Osteocyte (in vitro differentiated cells): Measurements from ENCODE around the gene SSC5D. TPM values are rescaled to one million over a fixed set of nuclear protein-coding genes. Genes with fewer than 3 reads are reported as not detected.

Experiments used
- DNase-seq: peaks from one replicate; pipeline ENCODE4 v3.0.0; 2021; ENCODE audit warnings: mixed read lengths; ENCODE audit not compliant: unreplicated experiment; ENCODE audit errors: extremely low spot score
- H3K27ac Mint-ChIP-seq: one replicate; pipeline ENCODE4 v1.8.0; 2021; ENCODE audit warnings: mild to moderate bottlenecking, mixed read lengths; ENCODE audit not compliant: unreplicated experiment
- H3K27me3 Mint-ChIP-seq: one replicate; pipeline ENCODE4 v1.8.0; 2021; ENCODE audit warnings: mixed read lengths; ENCODE audit not compliant: unreplicated experiment
- H3K36me3 Mint-ChIP-seq: one replicate; pipeline ENCODE4 v1.8.0; 2021; ENCODE audit warnings: mixed read lengths; ENCODE audit not compliant: unreplicated experiment
- H3K4me1 Mint-ChIP-seq: one replicate; pipeline ENCODE4 v1.8.0; 2021; ENCODE audit warnings: mixed read lengths; ENCODE audit not compliant: unreplicated experiment
- H3K4me3 Mint-ChIP-seq: one replicate; pipeline ENCODE4 v1.8.0; 2021; ENCODE audit warnings: mild to moderate bottlenecking, moderate library complexity, mixed read lengths; ENCODE audit not compliant: unreplicated experiment
- H3K9me3 Mint-ChIP-seq: one replicate; pipeline ENCODE4 v1.8.0; 2021; ENCODE audit warnings: mixed read lengths; ENCODE audit not compliant: unreplicated experiment
- total RNA-seq: library from RNA; stranded (reverse); gene quantifications from 2 replicates; pipeline ENCODE4 v1.2.1, GENCODE V29; 2021
- TF ChIP-seq, protein P1 (sequence below): fragments of 200-600 bp; sonication (generic); IDR thresholded peaks from 2 replicates; pipeline ENCODE4 v1.5.0; 2021; ENCODE audit warnings: antibody characterized with exemption, mild to moderate bottlenecking, moderate library complexity

The SSC5D gene
- total RNA-seq, 1 donor from 2014 or later, result 21.5 TPM

DNA sequence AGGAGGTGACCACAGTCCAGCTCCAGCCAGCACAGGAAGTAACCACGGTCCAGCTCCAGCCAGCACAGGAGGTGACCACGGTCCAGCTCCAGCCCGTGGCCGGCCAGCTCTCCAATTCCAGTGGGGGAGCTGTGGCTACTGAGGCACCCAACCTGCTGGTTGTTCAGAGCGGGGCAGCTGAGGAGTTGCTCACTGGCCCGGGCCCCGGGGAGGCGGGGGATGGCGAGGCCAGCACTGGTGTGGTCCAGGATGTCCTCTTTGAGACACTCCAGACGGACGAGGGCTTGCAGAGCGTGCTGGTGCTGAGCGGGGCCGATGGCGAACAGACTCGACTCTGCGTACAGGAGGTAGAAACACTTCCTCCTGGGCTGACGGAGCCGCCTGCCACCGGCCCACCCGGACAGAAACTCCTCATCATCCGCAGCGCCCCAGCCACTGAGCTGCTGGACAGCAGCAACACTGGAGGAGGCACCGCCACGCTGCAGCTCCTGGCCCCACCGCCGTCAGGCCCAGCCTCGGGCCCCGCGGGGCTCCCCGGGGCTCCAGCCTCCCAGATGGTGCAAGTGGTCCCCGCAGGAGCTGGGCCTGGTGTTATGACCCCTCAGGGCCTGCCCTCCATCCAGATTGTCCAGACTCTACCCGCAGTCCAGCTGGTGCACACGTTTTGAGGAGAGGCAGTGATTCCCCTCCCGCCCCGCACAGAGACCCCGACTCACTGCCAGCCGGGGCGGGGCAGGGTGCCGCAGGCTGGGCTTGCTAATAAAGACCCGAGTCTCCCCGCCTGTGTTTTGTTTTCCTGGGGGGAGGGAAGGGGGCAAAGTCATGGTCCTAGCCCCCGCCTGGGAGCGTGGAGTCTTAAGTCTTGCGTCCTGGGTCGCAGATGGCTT is 4.3 kb upstream of the SSC5D start:
- Mint-ChIP-seq H3K27me3 (no peaks in the 10 kb centered on the region), H3K4me3 (peak overlapping the region; percentile 75), H3K9me3 (no peaks in the 10 kb centered on the region), H3K36me3 (no peaks in the 10 kb centered on the region), H3K4me1 (peaks cover 38% of the 10 kb centered on the region), H3K27ac (peak overlapping the region; percentile 27)
- TF ChIP-seq, protein P1, sequence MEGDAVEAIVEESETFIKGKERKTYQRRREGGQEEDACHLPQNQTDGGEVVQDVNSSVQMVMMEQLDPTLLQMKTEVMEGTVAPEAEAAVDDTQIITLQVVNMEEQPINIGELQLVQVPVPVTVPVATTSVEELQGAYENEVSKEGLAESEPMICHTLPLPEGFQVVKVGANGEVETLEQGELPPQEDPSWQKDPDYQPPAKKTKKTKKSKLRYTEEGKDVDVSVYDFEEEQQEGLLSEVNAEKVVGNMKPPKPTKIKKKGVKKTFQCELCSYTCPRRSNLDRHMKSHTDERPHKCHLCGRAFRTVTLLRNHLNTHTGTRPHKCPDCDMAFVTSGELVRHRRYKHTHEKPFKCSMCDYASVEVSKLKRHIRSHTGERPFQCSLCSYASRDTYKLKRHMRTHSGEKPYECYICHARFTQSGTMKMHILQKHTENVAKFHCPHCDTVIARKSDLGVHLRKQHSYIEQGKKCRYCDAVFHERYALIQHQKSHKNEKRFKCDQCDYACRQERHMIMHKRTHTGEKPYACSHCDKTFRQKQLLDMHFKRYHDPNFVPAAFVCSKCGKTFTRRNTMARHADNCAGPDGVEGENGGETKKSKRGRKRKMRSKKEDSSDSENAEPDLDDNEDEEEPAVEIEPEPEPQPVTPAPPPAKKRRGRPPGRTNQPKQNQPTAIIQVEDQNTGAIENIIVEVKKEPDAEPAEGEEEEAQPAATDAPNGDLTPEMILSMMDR, result no peak
- DNase-seq, result no peak

GRCh38 chr19:55484593-55485438 is 3.4 kb upstream of the SSC5D start, which contains the start of gene NAT14:
TSS of gene NAT14 (plus strand) at chr19:55485188. CDS start at chr19:55485709, 521 bp downstream.
- Mint-ChIP-seq H3K4me1 (peaks cover 34% of the 10 kb centered on the region), H3K27me3 (no peaks in the 10 kb centered on the region), H3K4me3 (peak within 1 kb of the TSS; percentile 75), H3K9me3 (no peaks in the 10 kb centered on the region), H3K36me3 (no peaks in the 10 kb centered on the region), H3K27ac (peak within 1 kb of the TSS; percentile 82)
- peak; percentile 92 for DNase-seq
- TF ChIP-seq, protein P1, result no peak

- Mint-ChIP-seq H3K27me3 (no peaks in the 10 kb centered on the region), H3K4me3 (peak overlapping the region; percentile 75), H3K27ac (peak overlapping the region; percentile 82), H3K9me3 (no peaks in the 10 kb centered on the region), H3K36me3 (no peaks in the 10 kb centered on the region), H3K4me1 (peaks cover 31% of the 10 kb centered on the region)
- DNase-seq, result no peak
- TF ChIP-seq, protein P1, result no peak
These were observed 2.7 kb upstream of the SSC5D start for GRCh38 chr19:55485439-55486011.

DNA sequence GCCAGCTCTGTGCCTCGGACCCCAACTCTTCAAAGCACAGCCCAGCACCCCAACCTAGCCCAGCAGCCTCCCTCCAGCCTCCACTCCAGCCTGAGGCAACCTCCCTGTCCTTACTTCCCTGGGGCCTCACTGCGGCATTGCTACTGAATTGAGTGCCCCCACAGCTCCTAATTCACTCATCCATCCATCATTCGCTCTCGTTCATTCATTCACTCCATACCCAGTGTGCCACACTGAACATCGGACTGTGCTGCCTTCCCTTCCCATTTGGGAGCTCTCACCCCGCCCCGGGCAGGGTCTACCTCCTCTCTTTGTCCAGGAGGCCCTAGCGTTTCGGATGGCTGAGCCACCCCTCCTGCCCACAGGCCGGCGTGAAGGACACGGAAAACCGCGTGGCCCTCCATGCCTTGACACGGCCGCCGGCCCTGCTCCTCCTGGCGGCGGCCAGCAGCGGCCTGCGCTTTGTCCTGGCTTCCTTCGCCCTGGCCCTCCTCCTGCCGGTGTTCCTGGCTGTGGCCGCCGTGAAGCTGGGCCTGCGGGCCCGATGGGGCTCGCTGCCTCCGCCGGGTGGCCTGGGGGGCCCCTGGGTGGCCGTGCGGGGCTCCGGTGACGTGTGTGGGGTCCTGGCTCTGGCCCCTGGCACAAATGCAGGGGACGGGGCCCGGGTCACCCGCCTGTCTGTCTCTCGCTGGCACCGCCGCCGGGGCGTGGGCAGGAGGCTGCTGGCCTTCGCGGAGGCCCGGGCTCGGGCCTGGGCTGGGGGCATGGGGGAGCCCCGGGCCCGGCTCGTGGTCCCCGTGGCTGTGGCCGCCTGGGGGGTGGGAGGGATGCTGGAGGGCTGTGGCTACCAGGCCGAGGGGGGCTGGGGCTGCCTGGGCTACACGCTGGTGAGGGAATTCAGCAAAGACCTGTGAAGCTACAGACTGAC is 1.9 kb upstream of the SSC5D start:
- DNase-seq, result no peak
- Mint-ChIP-seq H3K36me3 (no peaks in the 10 kb centered on the region), H3K9me3 (no peaks in the 10 kb centered on the region), H3K27me3 (no peaks in the 10 kb centered on the region), H3K4me3 (peak overlapping the region; percentile 68), H3K4me1 (peaks cover 30% of the 10 kb centered on the region), H3K27ac (peak overlapping the region; percentile 99)
- TF ChIP-seq, protein P1, result peak; percentile 3
